SU-DHL-6 (cell line): ENCODE measurements around the gene THSD7A.

Experiments
- EZH2phosphoT487 ChIP-seq: fragments of 200-600 bp; sonication (generic), shearing (Covaris generic); conservative IDR thresholded peaks from 2 replicates; pipeline ENCODE4 v1.6.1; 2018; ENCODE audit warnings: mild to moderate bottlenecking, antibody characterized with exemption, low read length, moderate library complexity, mixed read lengths
- TF ChIP-seq, protein P1 (sequence below): fragments of 200-600 bp; sonication (generic); IDR thresholded peaks from one replicate; pipeline ENCODE4 v1.5.1; 2017; ENCODE audit warnings: antibody characterized with exemption, mild to moderate bottlenecking, low read length, moderate library complexity; ENCODE audit not compliant: insufficient read depth, poor library complexity, severe bottlenecking

- TF ChIP-seq, protein P1, sequence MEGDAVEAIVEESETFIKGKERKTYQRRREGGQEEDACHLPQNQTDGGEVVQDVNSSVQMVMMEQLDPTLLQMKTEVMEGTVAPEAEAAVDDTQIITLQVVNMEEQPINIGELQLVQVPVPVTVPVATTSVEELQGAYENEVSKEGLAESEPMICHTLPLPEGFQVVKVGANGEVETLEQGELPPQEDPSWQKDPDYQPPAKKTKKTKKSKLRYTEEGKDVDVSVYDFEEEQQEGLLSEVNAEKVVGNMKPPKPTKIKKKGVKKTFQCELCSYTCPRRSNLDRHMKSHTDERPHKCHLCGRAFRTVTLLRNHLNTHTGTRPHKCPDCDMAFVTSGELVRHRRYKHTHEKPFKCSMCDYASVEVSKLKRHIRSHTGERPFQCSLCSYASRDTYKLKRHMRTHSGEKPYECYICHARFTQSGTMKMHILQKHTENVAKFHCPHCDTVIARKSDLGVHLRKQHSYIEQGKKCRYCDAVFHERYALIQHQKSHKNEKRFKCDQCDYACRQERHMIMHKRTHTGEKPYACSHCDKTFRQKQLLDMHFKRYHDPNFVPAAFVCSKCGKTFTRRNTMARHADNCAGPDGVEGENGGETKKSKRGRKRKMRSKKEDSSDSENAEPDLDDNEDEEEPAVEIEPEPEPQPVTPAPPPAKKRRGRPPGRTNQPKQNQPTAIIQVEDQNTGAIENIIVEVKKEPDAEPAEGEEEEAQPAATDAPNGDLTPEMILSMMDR, result no peak
- TF ChIP-seq EZH2phosphoT487, result no peak
Measured at GRCh38 chr7:11456574-11456973, 375.4 kb downstream of the THSD7A start.
